GM10847 (cell line): Measurements from ENCODE around the gene DMRTB1.

Experiments used
- POLR2A ChIP-seq: IDR thresholded peaks from 2 replicates; pipeline ENCODE4 v1.6.1; 2011; ENCODE audit not compliant: insufficient read length; ENCODE audit errors: extremely low read depth

The DMRTB1 gene

GRCh38 chr1:53450225-53450624 is 9.0 kb upstream of the DMRTB1 start:
- no peak for TF ChIP-seq POLR2A

- no peak for TF ChIP-seq POLR2A
Measured at GRCh38 chr1:53454019-53454418, 5.2 kb upstream of the DMRTB1 start.

DNA sequence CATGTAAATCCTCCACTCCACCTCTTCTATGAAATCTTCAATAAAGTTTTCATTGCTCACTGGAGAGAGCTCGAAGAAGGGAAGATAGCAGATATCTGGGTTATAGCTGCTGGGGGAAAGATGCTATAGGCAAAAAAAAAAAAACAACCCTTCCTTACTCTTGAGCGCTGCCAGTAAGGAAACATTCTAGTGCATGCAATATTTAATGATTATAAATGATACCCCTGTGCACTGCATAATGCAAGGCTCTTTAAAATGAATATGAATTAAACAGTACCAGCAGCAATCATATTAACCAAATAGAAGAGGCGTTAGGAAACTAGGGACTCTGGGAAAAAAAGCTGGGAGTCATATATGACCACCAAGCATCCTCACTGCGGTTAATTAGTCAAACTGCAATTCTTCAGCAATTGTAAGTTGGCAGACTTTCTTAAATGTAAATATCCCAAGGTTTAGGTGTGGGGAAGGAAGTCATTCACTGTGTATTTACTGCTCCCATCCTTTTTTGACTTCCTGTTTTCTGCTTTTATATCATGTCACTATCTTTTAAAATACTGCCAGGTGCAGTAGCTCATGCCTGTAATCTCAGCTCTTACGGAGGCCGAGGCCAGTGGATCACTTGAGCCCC is 3.7 kb upstream of the DMRTB1 start:
- TF ChIP-seq POLR2A, result no peak

GRCh38 chr1:53458634-53459033 is 565 bp upstream of the DMRTB1 start:
- no peak for TF ChIP-seq POLR2A

GRCh38 chr1:53460211-53460634 is 1.0 kb downstream of the DMRTB1 start:
- no peak for TF ChIP-seq POLR2A

GRCh38 chr1:53460666-53461322 is 1.6 kb downstream of the DMRTB1 start:
- no peak for TF ChIP-seq POLR2A

DNA sequence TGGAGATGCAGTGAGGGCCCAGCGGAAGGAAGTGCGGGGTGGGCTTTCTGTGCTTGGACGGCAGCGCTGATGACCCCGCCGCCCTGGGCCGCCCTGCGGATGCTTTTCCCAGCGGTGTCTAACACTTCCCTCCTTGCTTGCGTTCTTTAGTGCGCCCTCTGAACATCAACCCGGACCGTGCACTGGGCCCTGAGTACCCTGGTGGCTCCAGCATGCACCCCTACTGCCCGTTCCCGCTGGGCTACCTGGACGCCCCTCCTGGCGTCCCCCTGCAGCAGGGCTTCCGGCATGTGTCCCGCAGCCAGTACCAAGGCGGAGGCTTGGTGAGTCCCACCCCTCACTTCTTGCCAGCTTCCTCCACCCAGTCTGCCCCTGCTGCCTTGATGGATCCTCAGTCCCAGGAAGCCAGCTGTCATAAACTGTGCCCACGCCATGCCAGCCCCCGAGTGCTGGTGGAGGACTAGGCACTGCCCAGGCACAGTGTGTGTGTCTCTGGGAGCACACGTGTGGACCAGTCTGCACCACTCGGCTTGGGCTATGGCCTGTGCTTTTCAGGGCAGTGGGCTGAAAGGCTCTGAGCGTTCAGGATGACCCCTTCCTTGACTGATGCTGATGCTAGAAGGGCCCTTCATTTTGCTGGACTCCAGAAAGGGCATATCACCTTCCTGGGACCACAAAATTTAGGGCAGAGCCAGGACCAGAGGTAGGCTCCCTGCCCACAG is 2.3 kb downstream of the DMRTB1 start:
- no peak for TF ChIP-seq POLR2A

DNA sequence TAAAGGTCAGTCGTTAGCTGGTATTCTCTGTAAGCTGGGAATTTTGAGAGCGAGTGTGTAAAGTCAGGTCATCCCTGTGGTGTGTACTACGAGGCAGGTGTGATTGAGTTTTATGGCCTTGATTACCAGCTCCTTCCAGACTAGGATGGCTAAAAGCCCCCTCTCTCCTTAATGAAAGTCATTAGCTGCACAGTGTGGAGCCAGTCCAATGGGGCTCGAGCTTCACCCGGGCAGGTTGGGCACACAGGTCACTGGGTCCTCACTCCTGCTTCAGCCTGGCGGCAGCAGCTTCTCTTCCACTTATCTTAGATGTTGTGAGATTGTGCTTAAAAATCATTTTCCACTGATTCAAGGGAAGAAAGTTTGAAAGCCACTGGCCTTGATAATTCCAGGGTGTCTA is 3.0 kb downstream of the DMRTB1 start:
- no peak for TF ChIP-seq POLR2A

- no peak for TF ChIP-seq POLR2A
Measured at GRCh38 chr1:53462769-53463501, 3.7 kb downstream of the DMRTB1 start.

GRCh38 chr1:53463961-53464899 is 5.0 kb downstream of the DMRTB1 start:
- TF ChIP-seq POLR2A, result no peak

DNA sequence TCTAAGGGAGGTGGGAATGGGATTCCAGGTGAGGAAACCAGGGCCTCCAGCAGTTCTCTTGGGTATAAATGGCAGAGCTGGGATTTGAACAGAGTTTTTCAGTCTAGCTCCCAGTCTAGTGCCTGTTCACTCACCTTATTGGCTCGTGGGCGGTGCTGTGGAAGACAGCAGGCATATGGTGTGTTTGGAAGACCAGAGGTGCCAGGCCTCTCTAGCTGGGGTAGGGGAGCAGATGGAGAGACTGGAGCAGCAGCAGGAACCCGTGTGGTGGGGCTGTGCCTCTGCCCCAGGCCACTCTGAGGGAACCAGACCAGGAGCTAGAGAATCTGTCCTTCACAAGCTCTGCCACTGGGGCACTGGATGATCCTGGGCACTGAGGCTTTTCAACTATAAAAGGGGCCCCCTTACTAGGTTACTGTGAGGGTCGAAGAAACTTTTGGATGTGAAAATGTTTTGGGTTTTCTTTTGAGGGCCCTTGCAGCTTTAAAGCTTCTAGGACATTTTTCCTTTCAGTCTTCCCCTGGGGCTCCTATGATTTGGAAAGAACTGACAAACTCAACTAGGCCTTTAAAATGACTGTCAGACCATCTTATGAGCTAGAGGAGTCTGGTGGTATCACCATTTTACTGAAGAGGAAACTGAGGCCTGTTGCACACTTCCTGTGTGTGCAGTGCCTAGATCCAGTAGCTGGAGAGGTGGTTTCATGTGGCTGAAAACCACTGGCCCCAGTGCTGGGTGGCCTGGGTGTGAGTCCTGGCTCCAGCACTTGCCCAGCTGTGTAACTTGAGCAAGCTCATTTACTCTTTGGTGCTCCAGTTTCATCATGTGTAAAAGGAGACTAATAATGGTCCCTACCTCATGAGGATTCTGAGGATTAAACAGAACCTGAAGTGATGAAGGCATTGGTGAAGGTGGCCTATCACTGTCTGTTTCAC is 6.1 kb downstream of the DMRTB1 start:
- TF ChIP-seq POLR2A, result no peak

GRCh38 chr1:53467391-53467790 is 8.2 kb downstream of the DMRTB1 start:
- TF ChIP-seq POLR2A, result no peak

DNA sequence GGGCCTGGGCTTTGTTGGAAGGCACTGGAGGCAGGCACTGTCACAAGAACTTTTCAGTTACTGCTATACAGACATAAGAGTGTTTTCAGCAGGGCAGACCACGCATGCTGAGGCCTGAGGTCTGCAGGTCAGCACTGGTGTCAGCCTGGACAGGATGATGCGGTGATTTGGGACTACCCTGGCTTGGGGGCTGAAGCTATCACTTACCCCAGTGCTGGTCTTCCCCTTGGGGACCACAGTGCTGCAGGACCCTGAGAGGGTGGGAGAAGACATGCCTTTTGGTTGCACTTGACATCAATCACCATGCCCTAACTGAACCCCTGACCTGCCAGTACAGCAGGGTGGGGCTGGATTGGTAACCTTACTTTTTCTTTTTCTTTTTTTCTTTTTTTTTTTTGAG is 9.2 kb downstream of the DMRTB1 start:
- TF ChIP-seq POLR2A, result no peak

DNA sequence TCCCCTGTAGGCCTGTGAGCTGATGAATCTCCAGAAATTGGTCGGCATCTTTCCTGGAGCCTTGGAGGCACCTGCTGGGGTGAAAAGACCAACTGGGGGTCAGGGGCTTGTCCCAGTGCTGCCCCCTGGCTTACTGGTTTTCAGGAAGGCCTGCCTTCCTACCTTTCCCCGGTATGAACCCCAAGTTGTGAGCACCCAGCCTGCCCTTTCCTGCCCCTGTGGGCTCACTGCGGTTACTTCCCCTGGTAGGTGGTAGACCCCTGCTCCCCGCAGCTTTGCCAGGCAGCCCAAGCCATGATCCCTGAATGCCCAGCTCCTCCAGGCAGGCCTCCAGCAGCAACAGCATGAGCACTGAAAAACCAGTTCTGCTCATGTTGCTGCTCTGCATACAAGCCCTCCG is 10.2 kb downstream of the DMRTB1 start:
- no peak for TF ChIP-seq POLR2A
